CD14-positive monocyte (primary cell): ENCODE results near the gene ITGB6. TPM values are rescaled to one million over a fixed set of nuclear protein-coding genes. Genes with fewer than 3 reads are reported as not detected.

Experiments used
- DNase-seq, 3 donors: peaks; one replicate each; pipeline ENCODE4 v3.0.0-alpha.2; 2011 to 2022
- H2AFZ ChIP-seq: 2 replicates; pipeline ENCODE4 v1.6.0; 2012; ENCODE audit warnings: mild to moderate bottlenecking, low read depth, low read length, inconsistent platforms; ENCODE audit not compliant: insufficient read depth, poor library complexity, severe bottlenecking
- H3K27ac ChIP-seq, 2 donors: 1 replicate in 1 of 2; 2 replicates in 1 of 2; pipeline ENCODE4 v1.5.1; 2012 to 2013; ENCODE audit warnings: low read length in 2 of 2, control low read depth in 1 of 2, inconsistent platforms in 1 of 2, low read depth in 1 of 2, mild to moderate bottlenecking in 1 of 2
- H3K27me3 ChIP-seq, 2 donors: one replicate each; pipeline versions ENCODE4 v1.6.0 to v1.6.1; 2011 to 2013; ENCODE audit warnings: low read length in 2 of 2; ENCODE audit not compliant: control insufficient read depth in 2 of 2, insufficient read depth in 2 of 2
- H3K36me3 ChIP-seq, 2 donors: replicated peaks in 1 of 2; 1 replicate in 1 of 2; 2 replicates in 1 of 2; pipeline versions ENCODE4 v1.5.1 to v1.6.1; 2012 to 2013; ENCODE audit warnings: low read length in 2 of 2, control low read depth in 1 of 2, inconsistent platforms in 1 of 2, mild to moderate bottlenecking in 1 of 2; ENCODE audit not compliant: insufficient read depth in 2 of 2, control insufficient read depth in 1 of 2
- H3K4me1 ChIP-seq, 2 donors: 1 replicate in 1 of 2; 2 replicates in 1 of 2; pipeline versions ENCODE4 v1.5.1 to v1.6.1; 2012 to 2013; ENCODE audit warnings: low read length in 2 of 2, control low read depth in 1 of 2, inconsistent platforms in 1 of 2, mild to moderate bottlenecking in 1 of 2, moderate library complexity in 1 of 2; ENCODE audit not compliant: insufficient read depth in 2 of 2, control insufficient read depth in 1 of 2
- H3K4me2 ChIP-seq: replicated peaks from 2 replicates; pipeline ENCODE3; 2012; ENCODE audit warnings: low read length, moderate library complexity, mild to moderate bottlenecking; ENCODE audit not compliant: poor library complexity, severe bottlenecking; ENCODE audit errors: extremely low read depth
- H3K4me3 ChIP-seq, 3 experiments: fragments of 200-600 bp in 1 of 3; sonication (generic) in 1 of 3; replicated peaks in 1 of 3; 1 replicate in 2 of 3; 2 replicates in 1 of 3; pipeline ENCODE4 v1.5.1; 2011 to 2013; ENCODE audit warnings: low read length in 3 of 3, mild to moderate bottlenecking in 3 of 3, control low read depth in 2 of 3, low read depth in 2 of 3, inconsistent platforms in 1 of 3, moderate library complexity in 1 of 3
- H3K79me2 ChIP-seq: 2 replicates; pipeline ENCODE4 v1.6.0; 2012; ENCODE audit warnings: mild to moderate bottlenecking, control low read depth, inconsistent platforms, low read length, moderate library complexity; ENCODE audit not compliant: insufficient read depth
- H3K9ac ChIP-seq: 2 replicates; pipeline ENCODE4 v1.6.0; 2017; ENCODE audit warnings: low read length, mild to moderate bottlenecking; ENCODE audit not compliant: insufficient read depth, poor library complexity, severe bottlenecking
- H3K9me3 ChIP-seq, 2 donors: replicated peaks in 1 of 2; 1 replicate in 1 of 2; 2 replicates in 1 of 2; pipeline versions ENCODE4 v1.5.1 to v1.6.1; 2012 to 2013; ENCODE audit warnings: low read length in 2 of 2, control low read depth in 1 of 2; ENCODE audit not compliant: control insufficient read depth in 1 of 2, insufficient read depth in 1 of 2
- H4K20me1 ChIP-seq: 2 replicates; pipeline ENCODE4 v1.6.0; 2012; ENCODE audit warnings: mild to moderate bottlenecking, low read length, control low read depth, moderate library complexity; ENCODE audit not compliant: insufficient read depth
- H3K27ac Mint-ChIP-seq, 7 donors: one replicate each; pipeline ENCODE4 v1.8.0; 2020; ENCODE audit warnings: mild to moderate bottlenecking in 7 of 7, mixed read lengths in 7 of 7, moderate library complexity in 6 of 7, inconsistent platforms in 2 of 7
- H3K27me3 Mint-ChIP-seq, 3 donors: one replicate each; pipeline ENCODE4 v1.8.0; 2021 to 2022; ENCODE audit warnings: low read depth in 3 of 3, mild to moderate bottlenecking in 3 of 3, mixed read lengths in 3 of 3, moderate library complexity in 3 of 3, inconsistent platforms in 1 of 3
- H3K36me3 Mint-ChIP-seq, 2 donors: one replicate each; pipeline ENCODE4 v1.8.0; 2020; ENCODE audit warnings: mixed read lengths in 2 of 2, inconsistent platforms in 1 of 2, mild to moderate bottlenecking in 1 of 2
- H3K4me1 Mint-ChIP-seq: one replicate; pipeline ENCODE4 v1.8.0; 2020; ENCODE audit warnings: mild to moderate bottlenecking, mixed read lengths
- H3K4me3 Mint-ChIP-seq, 2 donors: one replicate each; pipeline ENCODE4 v1.8.0; 2020; ENCODE audit warnings: mild to moderate bottlenecking in 2 of 2, mixed read lengths in 2 of 2, moderate library complexity in 1 of 2
- H3K9me3 Mint-ChIP-seq, 7 donors: one replicate each; pipeline ENCODE4 v1.8.0; 2020 to 2022; ENCODE audit warnings: mixed read lengths in 7 of 7, mild to moderate bottlenecking in 6 of 7, moderate library complexity in 6 of 7, inconsistent platforms in 2 of 7
- CTCF ChIP-seq: fragments of 200-600 bp; IDR thresholded peaks from one replicate; pipeline ENCODE4 v1.8.0; 2022; ENCODE audit warnings: antibody characterized with exemption, mild to moderate bottlenecking
- WGBS: methylation state at CpG from one replicate; pipeline ENCODE4 v1.1.5; 2013; ENCODE audit warnings: missing lambda C conversion rate; ENCODE audit not compliant: insufficient coverage; 5-methylcytosine and 5-hydroxymethylcytosine counted together
- intact Hi-C, 2 donors: fragments of 100-400 bp; cut with micrococcal nuclease; formaldehyde crosslinking; loops; one replicate each; pipeline versions ENCODE4 v1.15.0 to v1.15.1; 2023
- polyA plus RNA-seq, 3 donors: library from polyadenylated mRNA; depleted of rRNA in 1 of 3; unstranded in 2 of 3; stranded (reverse) in 1 of 3; fragments of 300-500 nt in 2 of 3; fragments of >200 nt in 1 of 3; fragmentation: Illumina TruSeq in 2 of 3; gene quantifications; 1 replicate in 2 of 3; 2 replicates in 1 of 3; pipeline ENCODE4 v1.2.3, GENCODE V29; 2012 to 2021

Gene ITGB6
- polyA plus RNA-seq, 3 donors = not detected

- Histone ChIP-seq H2AFZ (no peak overlapping the region), H3K36me3 (no peaks in the 10 kb centered on the region)
- H3K36me3 Mint-ChIP-seq = no peaks in the 10 kb centered on the region
Observed at GRCh38 chr2:160139991-160140390, 60.1 kb downstream of the ITGB6 start.

GRCh38 chr2:160139350-160139749 lies 60.7 kb downstream of the ITGB6 start:
- Histone ChIP-seq H3K79me2 (no peaks in the 10 kb centered on the region), H3K4me2 (no peak overlapping the region), H2AFZ (no peak overlapping the region), H3K4me1 (no peaks in the 10 kb centered on the region), H4K20me1 (no peaks in the 10 kb centered on the region), H3K9ac (no peak overlapping the region), H3K9me3 (no peaks in the 10 kb centered on the region), H3K27me3 (peaks cover 0 to 2% of the 10 kb centered on the region in 2 donors), H3K36me3 (no peaks in the 10 kb centered on the region), H3K4me3 (no peak overlapping the region), H3K27ac (no peak overlapping the region)
- TF ChIP-seq CTCF = no peak
- Mint-ChIP-seq H3K27me3 (peaks cover 0 to 1% (median 0%) of the 10 kb centered on the region in 3 donors), H3K4me3 (no peak overlapping the region), H3K36me3 (no peaks in the 10 kb centered on the region), H3K9me3 (peaks cover 0 to 3% (median 0%) of the 10 kb centered on the region in 7 donors), H3K4me1 (no peaks in the 10 kb centered on the region), H3K27ac (no peak overlapping the region)
- DNase-seq = no peak
- intact Hi-C loops = no loop called here

More at GRCh38 chr2:160139991-160140390, 60.1 kb downstream of the ITGB6 start:
- H3K27me3 Mint-ChIP-seq = peaks cover 0 to 1% (median 0%) of the 10 kb centered on the region in 3 donors
- H4K20me1 ChIP-seq = no peaks in the 10 kb centered on the region
- H3K4me2 ChIP-seq = no peak overlapping the region
- no peaks in the 10 kb centered on the region for H3K4me1 ChIP-seq
- H3K9me3 ChIP-seq = no peaks in the 10 kb centered on the region
- no peak overlapping the region for H3K4me3 ChIP-seq
- no peaks in the 10 kb centered on the region for H3K4me1 Mint-ChIP-seq
- H3K27ac ChIP-seq = no peak overlapping the region
- no peak for TF ChIP-seq CTCF
- H3K79me2 ChIP-seq = no peaks in the 10 kb centered on the region
- no peak overlapping the region for H3K4me3 Mint-ChIP-seq
- peaks cover 0 to 3% (median 0%) of the 10 kb centered on the region in 7 donors for H3K9me3 Mint-ChIP-seq
- DNase-seq = no peak
- no peak overlapping the region for H3K9ac ChIP-seq
- intact Hi-C loops = no loop called here
- H3K27me3 ChIP-seq = peaks cover 0 to 5% of the 10 kb centered on the region in 2 donors
- WGBS = 100% methylated on average over 1 of the region's 1 CpG
- H3K27ac Mint-ChIP-seq = no peak overlapping the region
